GM21528 (cell line): ENCODE data around the gene LTO1.

Experiments
- ATAC-seq: cut with Tn5 transposase; IDR thresholded peaks from one replicate; pipeline ENCODE4 v1.9.1; 2021; ENCODE audit warnings: mild to moderate bottlenecking, moderate library complexity; ENCODE audit not compliant: unreplicated experiment, low FRiP score

LTO1 gene

GRCh38 chr11:69674886-69675714, at the start of gene LTO1:
Gene LTO1 (minus strand): TSS chr11:69675353. CDS start chr11:69675239, 114 bp downstream.
- no peak for ATAC-seq

GRCh38 chr11:69721745-69722144, 46.6 kb upstream of the LTO1 start:
- no peak for ATAC-seq

DNA sequence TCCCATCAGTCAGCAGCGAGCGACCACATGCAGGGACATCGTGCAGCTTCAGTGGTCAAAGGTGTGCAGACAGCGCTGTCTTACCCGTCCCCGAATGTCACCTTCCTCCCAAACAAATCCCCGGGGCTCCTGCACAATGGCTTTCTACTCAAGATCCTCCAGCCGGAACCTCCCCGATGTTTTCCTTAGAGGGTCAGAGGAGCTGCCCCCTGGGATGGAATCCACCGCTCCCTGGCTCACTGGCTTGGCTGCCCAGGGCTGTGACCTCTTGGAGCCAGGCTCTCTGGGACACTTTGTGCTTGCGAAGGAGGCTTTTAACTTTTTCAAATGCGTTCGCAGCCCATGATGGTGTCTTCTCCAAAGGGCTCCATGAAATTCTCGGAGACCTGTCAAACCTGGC, 46.0 kb upstream of the LTO1 start:
- no peak for ATAC-seq

- ATAC-seq: no peak
These were observed 43.8 kb upstream of the LTO1 start for GRCh38 chr11:69718912-69719311.

DNA sequence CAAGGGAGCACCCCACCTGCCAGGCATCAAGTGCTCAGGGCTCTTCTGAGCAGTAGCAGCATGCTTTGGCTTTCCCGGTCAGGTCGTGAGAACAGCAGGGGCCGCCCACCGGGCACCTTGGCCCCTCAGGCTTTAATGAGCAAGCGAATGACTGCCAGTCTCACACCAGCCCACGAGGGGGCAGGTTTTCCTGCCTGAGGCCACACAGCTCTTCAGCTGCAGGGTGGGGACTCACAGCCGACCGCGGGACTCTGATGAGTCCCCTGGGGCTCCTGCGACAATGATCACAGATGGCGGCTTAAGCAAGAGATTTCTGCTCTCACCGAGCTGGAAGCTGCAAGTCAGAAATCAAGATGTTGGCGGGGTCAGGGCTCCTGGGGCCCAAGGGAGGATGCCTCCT, 43.0 kb upstream of the LTO1 start:
- no peak for ATAC-seq

DNA sequence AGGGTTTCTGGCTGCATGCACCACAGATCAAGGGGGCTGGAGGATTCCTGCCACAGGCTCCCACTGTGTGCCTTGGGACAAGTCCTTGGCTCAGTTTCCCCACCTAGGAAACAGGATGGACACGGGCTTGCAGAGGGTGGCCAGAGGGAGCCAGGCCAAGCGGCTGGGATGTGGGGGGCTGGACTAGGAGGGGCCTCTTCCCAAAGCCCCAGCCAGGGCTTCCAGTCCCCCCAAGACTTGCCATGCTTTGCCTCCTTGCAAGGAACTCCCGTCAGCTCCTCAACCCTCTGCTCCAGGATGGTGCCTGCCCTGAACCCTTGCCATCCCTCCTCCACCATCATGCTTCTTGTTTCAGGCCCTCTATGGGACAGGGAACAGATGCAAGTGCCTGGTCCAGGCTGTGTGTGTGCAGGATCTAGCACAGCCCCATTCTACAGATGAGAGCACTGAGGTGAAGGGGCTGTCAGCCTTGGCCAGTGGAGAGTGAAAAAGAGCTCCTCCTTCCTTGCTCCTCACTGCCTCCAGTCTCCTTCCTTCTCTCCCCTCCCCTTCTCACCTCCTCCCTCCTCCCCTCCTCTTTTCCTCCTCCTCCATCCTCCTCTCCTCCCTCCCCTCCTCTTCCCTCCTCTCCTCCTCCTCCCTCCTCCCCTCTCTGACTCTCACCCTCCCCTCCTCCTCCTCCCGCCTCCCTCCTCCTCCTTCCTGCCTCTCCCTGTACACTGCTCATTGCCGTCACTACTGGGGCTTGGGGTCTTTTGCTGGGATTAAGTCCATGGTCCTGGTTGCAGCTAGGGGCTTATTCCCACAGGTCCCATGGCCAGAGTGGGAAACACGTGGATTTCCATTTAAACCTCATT, 42.0 kb upstream of the LTO1 start:
- ATAC-seq: no peak

DNA sequence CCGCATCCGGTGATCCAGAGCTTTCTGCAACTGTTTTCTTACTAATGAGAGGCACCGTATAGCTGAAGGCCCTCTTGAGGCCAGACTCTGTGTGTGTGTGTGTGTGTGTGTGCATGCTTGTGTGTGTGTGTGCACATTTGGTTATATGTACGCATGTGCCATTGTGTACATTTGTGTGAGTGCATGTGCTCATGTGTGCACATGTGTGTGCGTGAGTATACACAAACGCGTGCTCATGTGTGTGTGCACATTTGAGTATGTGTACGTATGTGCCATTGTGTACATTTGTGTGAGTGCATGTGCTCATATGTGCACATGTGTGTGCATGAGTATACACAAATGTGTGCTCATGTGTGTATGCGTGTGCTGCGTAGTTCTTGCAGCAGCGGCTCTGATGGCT, 40.9 kb upstream of the LTO1 start:
- ATAC-seq: no peak

DNA sequence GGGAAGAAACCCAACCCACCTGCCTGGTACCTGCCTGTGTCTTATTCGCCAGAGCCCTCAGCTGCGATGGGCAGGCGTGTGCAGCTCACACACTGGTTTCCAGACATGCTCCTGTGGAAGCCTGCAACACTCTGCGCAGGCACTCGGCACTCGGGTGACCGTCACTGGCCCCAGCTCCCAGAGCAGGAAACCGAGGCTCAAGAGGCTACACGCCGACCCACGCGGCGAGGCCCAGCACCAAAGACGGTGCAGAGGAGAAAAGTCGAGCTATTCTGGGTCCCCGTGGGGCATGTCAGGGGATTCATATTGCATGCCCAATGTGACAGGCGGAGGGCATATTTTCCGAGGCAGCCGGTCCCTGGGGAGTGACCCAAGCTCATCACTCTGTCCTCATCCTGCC, 40.3 kb upstream of the LTO1 start:
- no peak for ATAC-seq

DNA sequence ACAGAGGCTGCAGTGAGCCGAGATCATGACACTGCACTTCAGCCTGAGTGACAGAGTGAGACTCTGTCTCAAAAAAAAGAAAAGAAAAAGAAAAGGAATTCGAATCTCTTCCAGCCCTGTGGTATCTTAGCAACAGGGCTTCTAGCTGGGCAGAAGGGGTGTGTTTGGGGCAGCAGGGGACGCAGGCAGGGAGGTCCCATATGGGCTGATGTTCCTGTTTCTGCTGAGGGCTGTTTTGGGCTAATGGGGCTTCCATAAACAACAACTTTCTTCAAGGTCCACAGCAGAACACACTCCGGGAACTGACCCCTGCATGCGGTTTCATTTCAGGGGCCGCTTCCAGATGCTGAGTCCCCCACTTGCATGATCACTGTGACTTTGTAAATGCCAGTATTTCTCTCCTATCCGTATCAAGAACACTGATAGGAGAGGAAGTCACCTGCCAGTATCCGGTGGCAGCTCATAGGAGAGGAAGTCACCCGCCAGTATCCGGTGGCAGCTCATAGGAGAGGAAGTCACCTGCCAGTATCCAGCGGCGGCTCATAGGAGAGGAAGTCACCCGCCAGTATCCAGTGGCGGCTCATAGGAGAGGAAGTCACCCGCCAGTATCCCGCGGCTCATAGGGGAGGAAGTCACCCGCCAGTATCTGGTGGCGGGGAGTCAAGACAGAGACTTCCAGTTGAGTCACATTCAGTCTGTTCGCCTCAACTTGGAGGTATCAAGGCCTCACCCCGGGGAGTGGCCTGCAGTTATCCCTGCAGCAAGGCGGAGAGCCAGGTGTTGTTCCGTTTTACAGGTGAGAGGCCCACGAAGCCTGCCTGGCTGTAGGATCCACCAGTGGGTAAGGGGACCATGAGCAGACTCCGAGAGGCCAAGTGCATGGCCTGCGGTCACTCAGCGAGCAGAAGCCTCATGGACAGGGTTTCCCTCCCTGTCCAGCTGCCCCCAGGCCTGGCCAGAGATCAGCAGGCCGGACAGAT, 37.0 kb upstream of the LTO1 start:
- ATAC-seq: no peak

GRCh38 chr11:69708736-69709401, 33.7 kb upstream of the LTO1 start:
- no peak for ATAC-seq

- ATAC-seq: no peak
These were observed 32.0 kb upstream of the LTO1 start for GRCh38 chr11:69707176-69707575.

DNA sequence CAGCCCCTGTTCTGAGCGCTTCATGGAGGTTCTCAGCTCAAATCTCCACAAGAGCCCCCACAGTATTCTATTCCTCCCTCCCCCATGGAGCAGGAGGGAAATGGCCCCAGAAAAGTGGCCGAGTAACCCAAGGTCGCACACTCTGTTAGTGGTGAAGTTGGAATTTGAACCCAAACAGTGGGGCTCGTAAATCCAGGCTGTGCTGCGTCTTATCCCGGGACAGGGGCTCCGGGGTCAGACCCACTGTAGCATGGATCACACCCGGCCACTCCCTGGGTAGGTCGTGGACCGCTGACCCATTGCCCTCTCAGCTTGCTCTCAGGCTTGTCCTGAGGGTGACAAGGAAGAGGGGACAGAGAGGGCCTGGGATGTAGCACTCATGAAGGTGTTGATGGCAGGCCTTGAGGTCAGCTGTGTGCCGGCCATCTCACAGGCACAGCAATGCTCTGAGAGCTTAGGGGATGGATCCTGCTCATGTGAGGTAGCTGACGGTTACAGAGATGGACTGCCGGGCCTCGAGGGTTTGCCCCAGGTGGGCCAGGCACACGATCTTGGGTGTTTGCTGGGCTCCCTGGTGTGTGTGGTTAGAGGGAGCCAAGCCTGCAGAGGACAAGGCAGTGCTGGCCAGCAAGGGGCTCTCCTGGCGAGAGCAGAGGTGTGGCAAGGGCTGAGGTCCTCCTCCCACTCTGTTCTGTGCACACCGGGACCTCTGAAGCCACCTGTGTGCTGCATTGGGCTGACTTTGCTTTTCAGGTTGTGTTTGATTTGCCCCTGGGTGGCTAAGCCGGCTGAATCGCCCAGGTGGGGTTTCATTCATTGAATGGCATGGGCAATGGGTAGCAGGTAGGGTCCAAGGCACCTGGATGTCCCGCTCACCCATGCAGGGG, 31.0 kb upstream of the LTO1 start:
- no peak for ATAC-seq

DNA sequence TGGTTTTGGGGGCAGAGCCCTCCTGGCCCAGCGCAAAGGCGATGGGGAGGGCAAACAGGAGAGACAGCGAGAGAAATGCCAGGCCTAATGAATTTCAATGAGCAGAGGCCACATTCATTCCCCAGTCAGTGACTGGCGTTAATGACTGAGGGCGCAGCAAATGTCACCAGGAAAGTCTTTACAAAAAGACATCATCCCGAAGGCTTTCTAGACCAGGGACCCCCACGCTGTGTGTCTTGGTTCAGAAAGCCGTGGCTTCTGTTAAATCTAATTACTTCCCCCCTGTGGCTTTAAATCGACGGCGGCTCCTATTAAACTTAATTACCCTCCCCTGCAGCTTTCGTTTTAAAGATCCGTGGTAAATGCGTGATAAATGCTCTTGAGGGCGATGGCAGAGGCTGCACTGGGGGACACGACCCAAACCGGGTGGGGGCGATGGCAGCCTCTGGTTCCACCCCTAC, 30.2 kb upstream of the LTO1 start:
- no peak for ATAC-seq

DNA sequence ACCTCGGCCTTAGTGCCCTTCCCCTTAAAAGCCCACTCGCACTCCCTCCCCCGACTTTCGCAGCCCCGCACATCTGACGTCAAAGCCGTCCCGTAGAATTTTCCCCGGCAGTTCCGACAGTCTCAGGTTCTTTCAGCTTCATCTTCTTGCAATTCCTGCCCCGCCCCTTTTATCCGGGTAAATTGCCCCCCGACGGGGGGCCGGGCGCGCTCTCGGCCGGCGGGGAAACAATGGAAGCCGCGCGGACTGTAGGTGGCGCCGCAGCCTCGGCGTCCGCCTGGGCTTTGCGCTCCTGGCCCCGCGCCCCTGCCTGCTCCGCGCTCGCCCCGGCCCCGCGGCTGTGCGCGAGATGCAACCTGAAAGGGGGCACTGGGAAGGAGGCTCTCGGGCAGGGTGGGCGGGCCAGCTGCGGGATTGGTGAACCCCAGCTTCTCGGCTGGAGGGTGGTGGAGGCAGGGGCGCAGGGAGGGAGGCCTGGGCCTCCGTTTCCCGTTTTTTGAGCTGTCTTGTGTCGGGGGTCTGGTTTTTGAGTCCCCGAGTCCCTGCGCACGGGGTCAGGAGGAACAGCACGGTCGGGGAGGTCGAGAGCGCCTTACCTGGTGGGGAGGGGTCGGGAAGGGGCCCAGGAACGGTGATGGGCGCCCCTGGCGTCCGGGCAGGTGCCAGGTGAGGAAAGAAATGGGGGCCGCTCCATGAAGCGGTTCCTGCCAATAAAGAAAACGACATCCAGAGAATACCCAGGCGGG, 29.5 kb upstream of the LTO1 start:
- no peak for ATAC-seq

- ATAC-seq: no peak
These were observed 28.8 kb upstream of the LTO1 start, which contains the start of gene FGF19 for GRCh38 chr11:69703768-69704507. Gene FGF19 (minus strand): TSS chr11:69704022. CDS start chr11:69703876, 146 bp downstream.

- no peak for ATAC-seq
These were observed 28.3 kb upstream of the LTO1 start for GRCh38 chr11:69703453-69703767.

DNA sequence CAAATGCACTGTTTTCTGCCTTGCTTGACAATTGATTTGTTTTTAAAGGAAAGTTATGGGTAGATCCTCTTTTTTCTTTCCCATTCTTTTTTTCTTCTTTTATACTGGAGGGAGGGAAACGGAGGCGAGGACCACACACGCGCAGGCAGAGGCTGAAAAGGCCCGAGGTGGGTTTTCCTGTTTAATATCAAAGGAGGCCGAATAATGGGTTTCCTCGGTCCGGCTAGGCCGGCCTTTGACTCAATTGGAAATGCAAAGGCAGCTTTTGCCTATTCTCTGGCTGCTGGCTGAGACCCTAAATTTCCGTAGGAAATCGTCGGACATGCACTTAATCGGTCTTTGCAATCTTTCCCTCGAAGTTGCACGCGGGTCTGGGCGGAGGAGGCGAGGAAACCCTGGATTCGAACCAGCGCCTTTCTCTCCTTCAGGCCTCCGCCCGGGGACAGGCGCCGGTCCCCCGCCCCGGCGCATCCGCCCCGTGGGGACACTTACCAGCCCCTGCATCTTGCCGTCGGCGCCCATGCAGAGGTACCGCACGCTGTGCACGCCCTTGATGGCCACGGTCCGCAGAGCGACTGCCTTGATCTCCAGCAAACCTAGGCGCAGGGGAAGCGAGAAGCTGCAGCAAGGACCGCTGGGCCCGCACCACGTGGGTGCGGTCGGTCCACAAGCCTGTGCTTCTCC, 27.8 kb upstream of the LTO1 start:
- ATAC-seq: no peak
